ENCODE measurements around the gene PTPN5. TPM values are rescaled to one million over a fixed set of nuclear protein-coding genes. Genes with fewer than 3 reads are reported as not detected.

PTPN5 gene
- total RNA-seq, 1 experiment from 2014 or later = 1.4 TPM

GRCh38 chr11:18791969-18792628 is 501 bp upstream of the PTPN5 start:
- H3T11ph ChIP-seq (ENCODE audit: low read length) = no peak overlapping the region
- H2BK120ac ChIP-seq (ENCODE audit: low read depth, low read length, poor library complexity, severe bottlenecking) = no peak overlapping the region
- no peak overlapping the region for H3K18ac ChIP-seq (ENCODE audit: insufficient read length, low read depth, low read length)
- H4K8ac ChIP-seq (replicated peaks; ENCODE audit: insufficient read length, low read depth, low read length) = no peak overlapping the region
- H3K27me3 ChIP-seq (ENCODE audit: insufficient read depth, low read length) = peaks cover 9% of the 10 kb centered on the region; the same call in 1 of the 2 replicates
- no peak overlapping the region for H3K56ac ChIP-seq (ENCODE audit: insufficient read length, low read depth, low read length)
- H3K14ac ChIP-seq (ENCODE audit: insufficient read depth, low read length) = no peak overlapping the region
- H3K27ac ChIP-seq (ENCODE audit: insufficient read length, low read depth, low read length) = no peak overlapping the region
- Mint-ChIP-seq H3K4me1 (peaks cover 7 to 19% of the 10 kb centered on the region in 2 experiments; a peak in 3 of 4 replicates), H3K36me3 (ENCODE audit: insufficient read depth in 1 of 3, low read depth in 3 of 3) (no peaks in the 10 kb centered on the region; a peak in 1 of 7 replicates), H3K4me3 (peak overlapping the region; percentile 78 to 90), H3K9me3 (no peaks in the 10 kb centered on the region), H3K27me3 (ENCODE audit: low read depth) (peaks cover 78% of the 10 kb centered on the region), H3K27ac (no peak overlapping the region)
- H4K20me1 ChIP-seq (ENCODE audit: control insufficient read depth, insufficient read depth, insufficient read length) = peaks cover 3% of the 10 kb centered on the region
- H2BK12ac ChIP-seq (ENCODE audit: insufficient read length, low read depth, low read length) = no peak overlapping the region
- peak overlapping the region; percentile 48 for H3K4me2 ChIP-seq (ENCODE audit: insufficient read depth, insufficient read length, low read length)
- no peak overlapping the region for H3K9ac ChIP-seq (ENCODE audit: extremely low read depth, insufficient read length, low read length)
- H3K4me1 ChIP-seq (ENCODE audit: insufficient read depth, low read length) = no peaks in the 10 kb centered on the region
- no peak overlapping the region for H2AK5ac ChIP-seq (ENCODE audit: insufficient read length, low read length)
- no peaks in the 10 kb centered on the region for H3K79me2 ChIP-seq (ENCODE audit: insufficient read depth, low read length)
- DNase-seq = peak; percentile 41
- no peak overlapping the region for H2BK15ac ChIP-seq (ENCODE audit: low read depth, low read length)
- H2BK5ac ChIP-seq (ENCODE audit: insufficient read length, low read length) = no peak overlapping the region
- no peak overlapping the region for H3K23ac ChIP-seq (ENCODE audit: insufficient read length, low read depth, low read length)
- no peak overlapping the region for H4K5ac ChIP-seq (ENCODE audit: insufficient read length, low read depth, low read length)
- no peaks in the 10 kb centered on the region for H3K79me1 ChIP-seq (ENCODE audit: insufficient read depth, low read depth, low read length, poor library complexity, severe bottlenecking)
- H4K91ac ChIP-seq (ENCODE audit: insufficient read length, low read depth, low read length) = no peak overlapping the region
- H2BK20ac ChIP-seq (ENCODE audit: low read depth, low read length, poor library complexity, severe bottlenecking) = no peak overlapping the region
- no peaks in the 10 kb centered on the region for H3K9me3 ChIP-seq (ENCODE audit: control insufficient read depth, low read depth, low read length)
- TF ChIP-seq CTCF (conservative IDR thresholded peaks at IDR 0.05) = no peak
- no peak overlapping the region for H2AFZ ChIP-seq (ENCODE audit: low read length)
- H3K4ac ChIP-seq (ENCODE audit: low read depth, low read length) = no peak overlapping the region
- no CpG with 5 or more reads among the region's 43 CpGs for WGBS (ENCODE audit: extremely low coverage, insufficient read length, low lambda C conversion rate)
- peaks cover 14% of the 10 kb centered on the region for H3K23me2 ChIP-seq (ENCODE audit: insufficient read length, low read depth, low read length, poor library complexity, severe bottlenecking)

Data from H9 (cell line).